Cerebellar nuclear complex (tissue), 1 donor: ENCODE data around the gene OR52D1.

ENCODE experiments used
- DNase-seq, 2 experiments: peaks; one replicate each; lab custom pipeline; 2025; lab: John Stamatoyannopoulos, UW

OR52D1 gene

DNA sequence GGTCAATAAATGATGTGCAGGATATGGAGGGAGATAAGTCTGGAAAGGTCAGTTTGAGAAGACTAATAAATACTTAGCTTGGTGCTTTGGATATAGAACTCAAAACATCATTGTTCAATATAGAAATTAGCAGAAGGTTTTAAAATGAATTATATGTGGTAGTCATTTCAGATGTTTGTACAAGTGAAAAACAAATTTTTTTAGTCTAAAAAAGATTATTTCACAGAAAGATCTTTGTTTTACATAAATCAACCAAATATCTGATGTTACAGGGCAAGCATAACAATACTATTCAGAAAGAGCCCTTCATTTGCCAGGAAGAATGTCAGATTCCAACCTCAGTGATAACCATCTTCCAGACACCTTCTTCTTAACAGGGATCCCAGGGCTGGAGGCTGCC is at the start of gene OR52D1:
OR52D1 (plus strand) TSS at position 301 of the 400 bp plus-strand sequence; CDS start at position 323, 22 bp downstream.
- no peak for DNase-seq

DNA sequence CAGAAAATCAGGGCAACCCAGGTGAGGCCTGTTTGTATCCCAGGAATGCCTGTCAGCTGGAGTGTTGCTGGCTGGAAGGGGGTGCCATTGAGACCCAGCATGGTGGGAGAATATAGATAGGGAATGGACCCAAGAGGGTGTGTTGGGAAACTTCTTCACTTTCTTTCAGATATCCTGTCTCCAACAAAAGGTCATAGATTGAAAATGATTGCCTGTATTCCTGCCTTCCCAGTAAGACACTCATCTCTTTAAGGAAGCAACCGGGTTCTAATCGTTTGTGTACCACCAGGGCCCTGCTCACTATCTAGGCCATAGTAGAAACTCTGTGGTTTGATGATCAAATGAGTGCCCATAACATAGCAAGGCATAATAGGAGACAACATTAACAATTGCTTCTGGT is 47.1 kb upstream of the OR52D1 start, which contains the start of gene OR51I1:
OR51I1 (minus strand) TSS at position 101 of the 400 bp plus-strand sequence; CDS start at position 101, 0 bp downstream.
- DNase-seq = no peak

DNA sequence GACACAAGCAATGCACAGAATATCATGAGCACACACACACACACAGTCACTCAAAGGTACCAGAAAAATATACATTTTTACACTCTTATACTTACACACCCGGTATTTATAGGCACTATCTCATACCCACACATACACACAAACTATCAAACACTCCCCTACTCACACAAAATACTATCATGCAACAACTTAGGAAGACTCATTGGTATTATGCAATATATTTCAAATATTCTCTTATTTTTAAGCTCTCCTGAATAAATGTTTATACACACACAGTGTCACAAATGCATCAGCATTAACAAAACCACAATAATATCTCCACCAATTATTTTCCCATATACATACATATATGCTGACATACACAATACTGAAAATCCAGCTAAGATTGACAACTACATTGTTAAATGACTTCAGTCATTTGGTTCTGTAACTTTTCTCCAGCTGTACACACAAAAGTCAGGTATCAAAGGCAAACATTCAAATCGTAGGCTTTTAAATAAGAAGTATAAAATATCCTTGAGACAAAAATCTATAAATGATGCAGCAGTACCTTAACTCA is 44.6 kb upstream of the OR52D1 start:
- no peak for DNase-seq

DNA sequence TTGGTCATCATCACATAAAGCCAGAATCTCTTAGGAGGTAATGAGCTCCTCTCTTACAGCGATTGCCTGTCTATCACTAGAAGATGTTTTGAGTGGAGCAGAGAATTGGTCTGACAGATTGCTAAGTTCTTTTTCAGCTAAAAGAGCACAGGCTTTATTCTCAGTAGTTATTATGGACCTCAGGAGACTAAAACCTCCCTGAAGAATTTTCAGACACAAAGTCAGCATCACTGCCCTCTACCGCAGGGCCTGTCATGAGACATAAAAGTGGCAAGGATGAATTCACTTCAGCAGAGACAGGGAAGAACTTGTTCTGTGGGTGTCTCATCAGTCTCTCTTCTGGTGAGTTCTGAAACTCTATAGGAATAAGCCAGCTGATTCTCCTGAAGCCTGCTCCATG is 39.5 kb upstream of the OR52D1 start, which contains the start of gene OR51I2:
OR51I2 (plus strand) TSS at position 301 of the 400 bp plus-strand sequence. CDS start 4,166 bp downstream, outside the sequence.
- no peak for DNase-seq

DNA sequence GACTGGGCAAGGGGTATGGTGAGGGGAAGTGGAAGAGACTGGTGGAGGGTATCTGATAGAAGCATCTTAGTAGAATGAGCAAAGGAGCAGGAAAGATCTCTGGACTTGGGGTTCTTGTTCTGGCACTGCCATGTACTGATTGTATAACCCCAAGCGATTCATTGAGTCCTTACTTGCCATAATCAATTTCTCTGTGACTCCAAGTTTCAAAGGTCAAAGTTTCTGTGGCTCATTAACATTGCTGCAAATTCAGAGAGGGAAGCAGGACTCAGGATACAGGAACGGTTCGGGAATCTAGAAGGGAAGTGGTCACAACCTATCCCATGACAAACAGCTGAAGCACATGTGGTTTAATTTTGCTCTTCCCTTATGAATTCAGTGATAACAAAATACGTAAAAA is 39.1 kb upstream of the OR52D1 start:
- no peak for DNase-seq

DNA sequence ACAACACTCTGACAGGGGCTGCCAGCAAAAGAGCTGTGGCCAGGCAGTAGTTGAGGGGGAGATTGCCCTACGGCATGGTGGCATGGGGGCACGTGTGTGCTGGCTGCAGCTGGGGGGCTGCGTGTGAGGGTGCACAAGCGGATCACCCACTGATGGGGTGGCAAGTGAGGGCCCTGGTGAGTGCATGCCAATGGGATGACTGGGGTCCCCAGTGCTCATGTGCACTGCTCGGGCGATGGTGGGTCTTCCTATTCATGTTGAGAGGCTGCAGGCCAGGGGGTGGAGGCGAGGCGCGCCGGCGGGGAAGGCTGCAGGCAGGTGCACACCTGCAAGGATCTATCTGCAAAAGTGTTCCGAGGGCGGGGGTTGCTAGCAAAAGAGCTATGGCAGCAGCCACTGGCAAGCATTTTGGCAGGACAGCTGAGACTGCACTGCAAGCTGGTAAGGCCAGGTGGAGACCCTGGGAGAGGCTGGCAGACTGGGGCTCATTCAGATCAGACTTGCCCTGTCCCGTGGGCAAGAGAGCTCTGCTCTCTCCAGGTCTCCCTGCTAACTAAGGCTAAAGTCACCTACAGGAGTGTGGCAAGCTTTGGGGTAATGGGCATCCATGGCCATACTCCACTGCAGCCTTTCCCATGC is 27.4 kb upstream of the OR52D1 start:
- no peak for DNase-seq

DNA sequence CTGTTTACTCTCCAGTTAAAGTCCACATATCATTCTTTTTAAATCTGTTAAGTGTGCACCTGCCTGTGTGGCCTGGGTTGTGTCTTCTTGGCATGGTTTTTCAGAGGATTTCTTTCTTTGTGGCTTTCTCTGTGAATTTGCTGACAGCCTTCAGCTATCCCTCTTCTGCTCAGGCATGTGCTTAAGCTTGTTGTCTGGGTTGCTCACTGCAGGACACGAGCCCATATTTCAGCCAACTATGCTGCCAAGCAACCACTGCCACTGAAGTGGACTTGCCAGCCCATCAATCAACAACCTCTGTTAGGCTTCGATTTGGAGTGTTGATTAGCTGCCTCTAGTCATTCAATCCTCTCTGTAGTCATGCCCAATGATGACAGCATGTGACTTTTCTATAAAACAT is 21.0 kb upstream of the OR52D1 start:
- DNase-seq = no peak

DNA sequence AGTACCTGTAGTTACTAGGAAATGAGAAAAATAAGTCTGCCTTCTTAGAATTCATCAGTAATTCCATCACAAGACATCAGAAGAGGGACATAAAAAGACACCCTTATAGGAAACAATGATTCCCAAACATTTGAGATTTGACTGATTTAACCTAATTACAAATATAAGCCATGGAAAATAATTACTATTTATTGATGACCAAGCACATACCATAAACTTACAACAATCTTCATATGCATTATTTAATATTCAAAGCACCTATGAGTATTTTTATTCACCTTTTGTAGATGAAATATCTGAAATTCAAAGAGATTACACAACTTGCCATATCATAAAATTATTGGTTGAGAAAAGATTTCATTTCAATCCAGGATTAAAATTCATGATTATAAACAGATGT is 14.6 kb upstream of the OR52D1 start:
- DNase-seq = no peak

DNA sequence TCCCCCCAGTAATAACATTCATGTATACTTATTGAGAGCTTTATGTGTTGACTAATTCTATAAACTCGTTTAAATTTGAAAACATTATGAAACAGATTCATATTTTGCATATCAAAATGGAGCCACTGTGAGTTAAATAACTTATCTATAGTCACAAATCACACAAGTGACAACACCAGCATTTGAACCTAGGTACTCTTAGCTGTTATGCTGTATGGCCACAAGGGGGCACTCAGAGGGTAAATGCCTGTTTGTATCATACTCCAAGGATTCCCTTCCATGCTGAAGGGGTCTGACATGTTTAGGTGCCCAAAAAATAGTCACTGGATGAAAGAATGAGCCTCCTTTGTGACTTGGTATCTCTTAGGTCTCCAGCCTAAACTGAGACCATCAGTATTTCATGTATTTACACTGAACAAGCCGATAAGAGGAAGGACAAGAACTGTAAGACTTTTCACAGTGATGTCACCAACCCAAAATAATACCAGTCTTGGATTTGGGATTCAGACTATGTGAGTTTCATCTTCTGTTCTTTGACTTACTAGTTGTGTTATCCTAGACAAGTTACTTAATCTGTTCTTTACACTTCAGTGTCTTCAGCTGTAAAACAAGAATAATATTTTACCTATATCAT is 12.2 kb upstream of the OR52D1 start:
- DNase-seq = no peak

DNA sequence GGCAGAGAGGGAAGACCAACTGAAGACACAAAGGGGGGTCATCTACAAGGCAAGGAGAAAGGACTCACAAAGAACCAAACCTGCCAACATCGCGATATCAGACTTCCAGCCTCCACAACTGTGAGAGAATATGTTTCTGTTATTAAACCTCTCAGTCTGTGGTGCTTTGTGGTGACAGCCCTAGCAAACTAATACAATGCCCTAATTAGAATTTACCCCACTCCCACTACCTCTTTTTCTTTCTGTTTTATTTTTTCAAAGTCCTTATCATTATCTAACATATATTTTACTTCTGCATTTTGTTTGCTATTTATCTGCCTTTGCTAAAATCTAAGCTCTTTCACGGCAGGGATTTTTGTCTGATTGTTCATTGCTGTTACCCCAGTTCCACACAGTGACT is 2.5 kb upstream of the OR52D1 start:
- no peak for DNase-seq

DNA sequence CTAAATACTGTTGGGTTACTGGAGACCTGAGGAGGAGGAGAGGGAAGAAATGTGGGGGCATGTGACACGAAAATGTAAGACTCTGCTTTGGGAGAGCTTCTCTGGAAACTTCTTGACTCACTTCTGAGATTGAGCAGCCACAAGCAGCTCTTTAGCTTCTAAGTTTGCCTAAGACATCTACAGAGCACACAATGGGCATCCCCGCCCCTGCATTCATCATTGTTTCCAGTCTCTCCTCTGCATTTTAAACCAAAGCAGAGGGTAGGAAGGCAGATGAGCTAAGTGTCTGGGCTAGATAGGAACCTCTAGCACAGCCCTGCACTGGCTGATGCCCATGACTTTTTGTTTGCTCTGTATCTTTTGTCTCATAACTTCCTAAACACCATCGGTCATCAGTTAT is 2.1 kb upstream of the OR52D1 start:
- DNase-seq = no peak

DNA sequence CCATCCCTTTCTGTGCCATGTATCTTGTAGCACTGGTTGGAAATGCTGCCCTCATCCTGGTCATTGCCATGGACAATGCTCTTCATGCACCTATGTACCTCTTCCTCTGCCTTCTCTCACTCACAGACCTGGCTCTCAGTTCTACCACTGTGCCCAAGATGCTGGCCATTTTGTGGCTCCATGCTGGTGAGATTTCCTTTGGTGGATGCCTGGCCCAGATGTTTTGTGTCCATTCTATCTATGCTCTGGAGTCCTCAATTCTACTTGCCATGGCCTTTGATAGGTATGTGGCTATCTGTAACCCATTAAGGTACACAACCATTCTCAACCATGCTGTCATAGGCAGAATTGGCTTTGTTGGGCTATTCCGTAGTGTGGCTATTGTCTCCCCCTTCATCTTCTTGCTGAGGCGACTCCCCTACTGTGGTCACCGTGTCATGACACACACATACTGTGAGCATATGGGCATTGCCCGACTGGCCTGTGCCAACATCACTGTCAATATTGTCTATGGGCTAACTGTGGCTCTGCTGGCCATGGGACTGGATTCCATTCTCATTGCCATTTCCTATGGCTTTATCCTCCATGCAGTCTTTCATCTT is 414 bp downstream of the OR52D1 start:
- no peak for DNase-seq

DNA sequence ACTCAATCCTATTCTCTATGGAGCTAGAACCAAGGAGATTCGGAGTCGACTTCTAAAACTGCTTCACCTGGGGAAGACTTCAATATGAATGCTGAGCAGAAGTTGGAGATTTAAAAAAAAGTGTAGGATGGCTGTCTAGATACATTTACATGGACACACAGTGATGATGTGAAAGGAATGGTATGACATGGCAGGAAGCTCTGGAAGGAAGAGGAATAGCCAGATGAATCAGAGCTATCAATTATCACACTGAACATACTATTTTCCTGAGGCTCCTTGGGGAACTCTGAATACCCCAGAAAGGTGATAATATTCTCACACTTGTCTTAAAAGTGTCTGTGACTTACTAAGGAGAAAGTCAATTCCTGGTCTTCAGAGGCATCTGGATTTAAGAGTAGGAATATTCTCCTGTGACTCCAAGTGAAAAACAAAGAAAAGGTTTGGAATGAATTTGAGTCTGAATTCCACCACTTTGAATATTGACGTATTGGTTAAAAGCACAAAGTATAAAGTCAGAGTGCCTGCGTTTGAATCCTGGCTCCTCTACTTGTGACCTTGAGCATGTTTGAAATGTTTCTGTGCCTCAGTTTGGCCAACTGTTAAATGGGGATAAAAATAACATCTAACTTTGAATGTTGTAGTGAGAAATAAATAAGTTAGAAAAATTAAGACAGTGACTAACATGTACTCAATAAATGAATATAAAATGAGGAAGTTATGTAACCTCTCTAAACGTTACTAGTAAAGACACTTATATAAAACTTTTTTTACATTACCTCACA is 1.3 kb downstream of the OR52D1 start:
- no peak for DNase-seq

DNA sequence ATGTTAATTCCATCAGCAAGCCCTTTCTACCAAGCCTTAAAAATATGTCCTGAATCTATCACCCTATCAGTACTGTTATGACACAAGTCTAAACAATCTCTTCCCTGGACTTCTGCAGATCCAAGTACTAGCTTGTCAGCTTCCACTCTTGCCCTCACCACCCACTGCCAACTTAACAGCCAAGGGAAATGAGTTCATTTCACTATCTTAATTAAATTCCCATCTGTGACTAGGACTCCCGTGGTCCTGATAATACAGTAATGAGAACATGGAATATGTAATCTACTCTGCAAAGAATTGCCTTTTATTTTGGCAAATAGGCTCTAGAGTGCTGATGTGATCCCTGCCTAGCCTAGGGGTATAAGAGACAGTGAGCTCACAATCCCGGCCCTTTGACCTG is 11.2 kb downstream of the OR52D1 start:
- DNase-seq = no peak

DNA sequence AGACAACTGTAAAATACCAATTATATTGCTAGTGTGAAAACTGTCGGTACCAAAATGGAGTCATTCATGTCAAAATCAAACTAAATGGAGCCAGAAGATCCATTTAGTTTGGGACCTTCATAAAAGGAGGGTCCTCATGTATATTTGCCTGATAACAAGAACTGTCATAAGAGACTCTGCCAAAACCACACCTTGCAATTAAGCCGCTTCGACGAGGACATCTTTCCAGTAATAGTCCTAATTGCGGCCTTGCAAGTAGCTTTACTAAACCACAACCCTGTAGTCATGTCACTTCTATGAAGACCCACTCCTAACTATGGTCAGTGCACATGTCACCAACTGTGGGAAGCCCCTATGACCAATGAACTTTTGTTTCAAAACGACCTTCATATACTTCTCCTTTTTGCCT is 11.9 kb downstream of the OR52D1 start:
- no peak for DNase-seq

DNA sequence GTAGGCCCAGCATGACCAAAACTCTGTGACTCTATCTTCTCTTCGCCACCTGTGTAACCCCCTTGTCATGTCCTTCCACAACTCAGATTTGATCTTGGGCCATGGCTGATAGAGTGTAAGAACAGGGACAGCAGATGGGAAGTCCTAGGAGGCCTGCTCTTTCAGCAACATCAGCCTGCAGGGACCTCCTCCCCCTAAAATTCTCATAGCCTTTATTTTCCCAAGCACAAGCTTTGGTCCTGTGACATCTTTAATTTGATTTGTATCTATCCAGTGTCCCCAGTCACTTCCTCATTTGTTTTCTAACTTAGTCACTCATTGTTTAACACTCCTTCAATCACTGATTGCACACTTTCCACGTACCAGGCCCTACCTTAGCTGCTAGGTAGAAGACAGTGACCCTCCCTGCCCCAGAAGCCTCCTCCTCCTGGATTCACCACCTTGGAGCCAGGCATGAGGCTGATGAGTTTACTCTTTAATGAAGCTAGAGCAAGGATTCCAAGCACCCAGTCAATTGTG is 16.0 kb downstream of the OR52D1 start:
- DNase-seq = no peak

DNA sequence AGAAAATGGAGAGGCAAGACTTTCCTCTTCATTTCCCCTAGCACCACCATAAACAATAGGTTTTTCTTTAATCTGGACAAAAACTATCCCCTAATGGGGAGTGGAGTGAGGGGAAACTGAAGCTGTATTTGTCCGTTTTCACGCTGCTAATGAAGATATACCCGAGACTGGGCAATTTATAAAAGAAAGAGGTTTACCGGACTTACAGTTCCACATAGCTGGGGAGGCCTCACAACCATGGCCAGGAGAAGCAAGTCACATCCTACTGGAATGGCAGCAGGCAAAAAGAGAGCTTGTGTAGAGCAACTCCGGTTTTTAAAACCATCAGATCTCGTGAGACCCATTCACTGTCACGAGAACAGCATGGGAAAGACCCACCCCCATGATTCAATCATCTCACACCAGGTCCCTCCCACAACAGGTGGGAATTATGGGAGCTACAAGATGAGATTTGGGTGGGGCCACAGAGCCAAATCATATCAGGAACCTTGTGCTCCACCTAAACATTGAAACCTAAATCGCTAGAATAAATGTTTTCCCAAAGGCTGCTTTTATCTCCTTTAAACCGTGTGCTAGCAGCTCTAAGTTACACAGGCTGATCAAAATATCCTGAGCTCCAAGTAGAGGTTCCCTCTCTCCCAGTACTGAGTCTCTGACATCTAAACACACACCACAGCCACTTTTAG is 17.0 kb downstream of the OR52D1 start:
- DNase-seq = no peak

DNA sequence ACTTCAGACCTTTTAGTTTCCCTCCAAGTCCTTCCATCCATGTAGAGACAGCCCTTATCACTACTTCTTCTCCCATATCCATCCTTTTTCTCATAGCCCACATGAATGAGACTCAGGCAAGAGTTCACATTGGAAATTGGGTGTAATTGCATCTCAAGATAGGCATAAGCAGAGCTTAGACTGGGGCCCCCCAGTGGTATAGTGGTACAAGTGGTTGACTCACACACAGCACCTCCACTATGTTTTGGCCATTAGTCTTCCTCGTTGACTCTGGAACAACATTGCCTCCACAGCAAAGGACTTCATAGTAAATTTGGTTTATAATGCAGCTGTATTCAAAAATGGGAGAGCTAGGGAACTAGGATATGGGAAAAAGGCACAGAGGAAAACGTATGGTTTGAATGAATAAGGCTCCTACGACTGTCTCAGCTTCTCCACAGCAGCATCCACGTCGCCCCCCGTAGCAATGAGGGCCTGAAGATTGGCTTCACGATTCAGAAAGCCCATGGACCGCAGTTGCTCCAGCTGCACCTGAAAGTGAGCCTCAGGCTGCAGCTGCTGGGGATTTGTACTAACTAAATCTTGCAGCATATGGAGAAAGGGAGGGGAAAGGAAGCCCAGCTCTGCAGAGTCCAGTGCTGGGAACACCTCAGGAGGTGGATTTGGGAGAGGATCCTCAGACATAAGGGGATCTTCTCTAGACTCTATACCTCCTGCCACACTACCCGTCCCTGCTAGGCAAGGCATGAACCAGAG is 18.9 kb downstream of the OR52D1 start:
- DNase-seq = no peak

DNA sequence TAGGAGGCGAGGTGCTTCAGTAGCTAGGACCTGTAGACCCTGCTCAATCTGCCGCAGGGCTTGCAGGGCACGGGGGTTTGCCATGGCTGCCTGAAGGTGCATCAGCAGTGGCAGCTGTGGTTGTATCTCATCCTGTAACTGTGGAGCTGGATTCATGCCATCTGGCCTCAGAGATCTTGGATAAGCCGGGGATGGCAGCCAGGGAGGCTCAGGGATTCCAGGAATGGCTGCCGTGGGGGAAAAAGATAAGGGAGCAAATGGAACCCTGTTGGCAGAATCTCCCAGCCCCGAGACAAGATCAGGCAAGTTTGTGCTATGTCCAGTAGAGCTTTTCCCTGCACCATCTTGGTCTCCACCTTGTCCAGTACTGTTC is 19.4 kb downstream of the OR52D1 start:
- DNase-seq = no peak

DNA sequence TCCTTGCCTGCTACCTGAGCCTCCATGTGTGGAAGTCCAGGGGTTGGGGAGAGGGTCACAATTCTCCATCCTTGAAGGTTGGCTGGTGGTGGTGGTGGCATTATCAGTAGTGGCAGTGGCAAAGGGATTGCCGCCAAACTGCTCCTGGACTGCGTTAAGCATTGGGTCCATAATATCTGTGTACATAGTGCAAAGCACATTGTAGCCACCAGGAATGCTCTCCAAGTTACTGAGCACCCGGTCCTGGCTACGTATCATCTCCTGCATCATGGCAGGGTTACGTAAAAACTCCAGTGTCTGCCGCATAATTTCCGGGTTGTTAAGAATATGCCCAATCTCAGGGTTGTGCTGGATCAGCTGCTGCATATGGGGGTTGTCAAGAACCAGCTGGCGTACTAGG is 20.1 kb downstream of the OR52D1 start:
- DNase-seq = no peak

DNA sequence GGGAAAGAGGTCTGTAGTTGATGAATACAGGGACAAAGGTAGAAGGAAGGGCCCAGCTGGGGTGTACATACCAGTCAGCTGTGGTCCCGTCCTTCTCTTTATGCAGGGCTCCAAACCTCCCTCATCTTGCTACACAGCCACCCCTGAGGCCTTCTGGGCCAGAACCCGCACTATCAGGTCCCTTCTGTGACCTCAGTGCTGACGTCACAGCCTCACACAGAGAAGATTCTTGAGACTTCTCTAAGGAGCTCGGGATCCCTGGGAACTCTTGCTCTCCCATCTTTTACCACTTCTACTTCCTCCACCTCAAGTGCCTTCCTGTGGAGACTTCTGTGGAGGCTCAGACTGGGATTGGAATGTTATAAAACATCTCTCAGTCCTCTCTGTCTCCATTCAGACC is 21.3 kb downstream of the OR52D1 start, which contains the start of gene UBQLN3:
UBQLN3 (minus strand) TSS at position 155 of the 400 bp plus-strand sequence. CDS start 399 bp downstream, outside the sequence.
- DNase-seq = no peak
